Liver (tissue), 3 donors: Measurements from ENCODE around the gene FGFR4.

Experiments used
- EGR1 ChIP-seq, 2 donors: IDR thresholded peaks; 2 replicates each; pipeline ENCODE4 v1.6.1; 2016 to 2018; ENCODE audit warnings: antibody characterized with exemption in 2 of 2, low read depth in 2 of 2
- TF ChIP-seq, protein P1 (sequence below): fragments of 150-350 bp; IDR thresholded peaks from 2 replicates; pipeline ENCODE4 v1.5.1; 2017; ENCODE audit warnings: improper control_type of control experiment, low read depth, low read length; ENCODE audit not compliant: missing input control
- TF ChIP-seq, protein P2 (sequence below): IDR thresholded peaks from 2 replicates; pipeline ENCODE4 v1.6.1; 2016; ENCODE audit warnings: antibody characterized with exemption
- donor health status: healthy.
- donor health status: healthy.

DNA sequence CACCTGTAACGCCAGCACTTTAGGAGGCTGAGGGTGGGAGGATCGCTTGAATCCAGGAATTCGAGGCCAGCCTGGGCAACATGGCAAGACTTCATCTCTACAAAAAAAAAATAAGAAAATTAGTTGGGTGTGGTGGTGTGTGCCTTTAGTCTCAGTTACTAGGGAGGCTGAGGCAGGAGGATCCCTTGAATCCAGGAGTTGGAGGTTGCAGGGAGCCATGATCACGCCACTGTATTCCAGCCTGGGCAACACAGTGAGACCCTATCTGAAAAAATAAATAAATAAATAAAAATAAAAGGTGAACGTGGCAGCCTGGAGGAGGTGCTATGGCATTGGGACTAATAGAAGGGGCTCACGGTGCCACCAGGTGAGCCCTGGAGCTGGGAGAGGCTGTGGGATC is 7.1 kb downstream of the FGFR4 start:
- TF ChIP-seq, protein P1, sequence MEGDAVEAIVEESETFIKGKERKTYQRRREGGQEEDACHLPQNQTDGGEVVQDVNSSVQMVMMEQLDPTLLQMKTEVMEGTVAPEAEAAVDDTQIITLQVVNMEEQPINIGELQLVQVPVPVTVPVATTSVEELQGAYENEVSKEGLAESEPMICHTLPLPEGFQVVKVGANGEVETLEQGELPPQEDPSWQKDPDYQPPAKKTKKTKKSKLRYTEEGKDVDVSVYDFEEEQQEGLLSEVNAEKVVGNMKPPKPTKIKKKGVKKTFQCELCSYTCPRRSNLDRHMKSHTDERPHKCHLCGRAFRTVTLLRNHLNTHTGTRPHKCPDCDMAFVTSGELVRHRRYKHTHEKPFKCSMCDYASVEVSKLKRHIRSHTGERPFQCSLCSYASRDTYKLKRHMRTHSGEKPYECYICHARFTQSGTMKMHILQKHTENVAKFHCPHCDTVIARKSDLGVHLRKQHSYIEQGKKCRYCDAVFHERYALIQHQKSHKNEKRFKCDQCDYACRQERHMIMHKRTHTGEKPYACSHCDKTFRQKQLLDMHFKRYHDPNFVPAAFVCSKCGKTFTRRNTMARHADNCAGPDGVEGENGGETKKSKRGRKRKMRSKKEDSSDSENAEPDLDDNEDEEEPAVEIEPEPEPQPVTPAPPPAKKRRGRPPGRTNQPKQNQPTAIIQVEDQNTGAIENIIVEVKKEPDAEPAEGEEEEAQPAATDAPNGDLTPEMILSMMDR: no peak
- TF ChIP-seq EGR1 (IDR thresholded peaks at IDR 0.05; ENCODE audit: low read depth in 2 of 2): no peak
- TF ChIP-seq, protein P2, sequence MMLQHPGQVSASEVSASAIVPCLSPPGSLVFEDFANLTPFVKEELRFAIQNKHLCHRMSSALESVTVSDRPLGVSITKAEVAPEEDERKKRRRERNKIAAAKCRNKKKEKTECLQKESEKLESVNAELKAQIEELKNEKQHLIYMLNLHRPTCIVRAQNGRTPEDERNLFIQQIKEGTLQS: no peak
